Nephron progenitor cell (in vitro differentiated cells): ENCODE results near the gene KRTAP19-4.
"Not testable (repeated sequence)": the region's sequence is repeated elsewhere in the genome, so short reads cannot be mapped to it uniquely, and the experiment has no call there.

ENCODE experiments used
- DNase-seq: peaks from one replicate; pipeline ENCODE4 v3.0.0; 2021
- H3K27ac Mint-ChIP-seq: 2 replicates; pipeline ENCODE4 v1.8.0; 2021; ENCODE audit warnings: mild to moderate bottlenecking, moderate library complexity, mixed read lengths
- H3K27me3 Mint-ChIP-seq: 2 replicates; pipeline ENCODE4 v1.8.0; 2021; ENCODE audit warnings: mild to moderate bottlenecking, low read depth, mixed read lengths; ENCODE audit not compliant: poor library complexity
- H3K36me3 Mint-ChIP-seq: 2 replicates; pipeline ENCODE4 v1.8.0; 2021; ENCODE audit warnings: low read depth, mixed read lengths
- H3K4me1 Mint-ChIP-seq: 2 replicates; pipeline ENCODE4 v1.8.0; 2021; ENCODE audit warnings: mixed read lengths
- H3K4me3 Mint-ChIP-seq: 2 replicates; pipeline ENCODE4 v1.8.0; 2021; ENCODE audit warnings: mild to moderate bottlenecking, moderate library complexity, mixed read lengths
- H3K9me3 Mint-ChIP-seq: 2 replicates; pipeline ENCODE4 v1.8.0; 2021; ENCODE audit warnings: mild to moderate bottlenecking, moderate library complexity, mixed read lengths
- CTCF ChIP-seq: fragments of 200-600 bp; sonication (generic); IDR thresholded peaks from 2 replicates; pipeline ENCODE4 v1.5.0; 2021; ENCODE audit warnings: antibody characterized with exemption

The KRTAP19-4 gene

GRCh38 chr21:30497065-30497464, at the start of gene KRTAP19-4:
KRTAP19-4 (minus strand) TSS chr21:30497165; CDS start chr21:30497110, 55 bp downstream.
- Mint-ChIP-seq H3K27ac (no peak within 1 kb of the TSS), H3K4me3 (no peak within 1 kb of the TSS), H3K9me3 (peaks cover 5% of the 10 kb centered on the region), H3K4me1 (no peaks in the 10 kb centered on the region), H3K36me3 (no peaks in the 10 kb centered on the region), H3K27me3 (no peaks in the 10 kb centered on the region)
- no peak for TF ChIP-seq CTCF
- no peak for DNase-seq

- no peak within 1 kb of the TSS for H3K4me3 Mint-ChIP-seq
- H3K4me1 Mint-ChIP-seq = no peaks in the 10 kb centered on the region
- no peak for TF ChIP-seq CTCF
- no peaks in the 10 kb centered on the region for H3K27me3 Mint-ChIP-seq
- H3K9me3 Mint-ChIP-seq = peaks cover 11% of the 10 kb centered on the region
- DNase-seq = no peak
- H3K27ac Mint-ChIP-seq = no peak within 1 kb of the TSS
- H3K36me3 Mint-ChIP-seq = no peaks in the 10 kb centered on the region
Measured at GRCh38 chr21:30541764-30542163, 44.8 kb upstream of the KRTAP19-4 start, which contains the start of gene KRTAP19-6. KRTAP19-6 (minus strand) TSS chr21:30541864; CDS start chr21:30541833, 31 bp downstream.

- H3K4me1 Mint-ChIP-seq = no peaks in the 10 kb centered on the region
- H3K4me3 Mint-ChIP-seq = no peak overlapping the region
Measured at GRCh38 chr21:30518876-30519275, 21.9 kb upstream of the KRTAP19-4 start.

GRCh38 chr21:30515681-30516080, 18.7 kb upstream of the KRTAP19-4 start:
- H3K36me3 Mint-ChIP-seq = no peaks in the 10 kb centered on the region
- H3K27me3 Mint-ChIP-seq = peaks cover 5% of the 10 kb centered on the region
- H3K4me1 Mint-ChIP-seq = no peaks in the 10 kb centered on the region
- H3K9me3 Mint-ChIP-seq = peaks cover 11% of the 10 kb centered on the region
- no peak overlapping the region for H3K4me3 Mint-ChIP-seq
- H3K27ac Mint-ChIP-seq = no peak overlapping the region
- no peak for TF ChIP-seq CTCF
- DNase-seq = no peak

More at GRCh38 chr21:30518876-30519275, 21.9 kb upstream of the KRTAP19-4 start:
- no peak for DNase-seq
- no peak for TF ChIP-seq CTCF
- H3K27me3 Mint-ChIP-seq = peaks cover 5% of the 10 kb centered on the region
- H3K36me3 Mint-ChIP-seq = no peaks in the 10 kb centered on the region
- H3K27ac Mint-ChIP-seq = no peak overlapping the region
- peaks cover 14% of the 10 kb centered on the region for H3K9me3 Mint-ChIP-seq

GRCh38 chr21:30505621-30506205, 8.7 kb upstream of the KRTAP19-4 start:
- peaks cover 30% of the 10 kb centered on the region for H3K9me3 Mint-ChIP-seq
- not testable (repeated sequence) for H3K36me3 Mint-ChIP-seq, H3K27ac Mint-ChIP-seq, H3K27me3 Mint-ChIP-seq, H3K4me3 Mint-ChIP-seq, DNase-seq, H3K4me1 Mint-ChIP-seq

GRCh38 chr21:30502041-30502440, 5.1 kb upstream of the KRTAP19-4 start, which contains the start of gene KRTAP19-5:
KRTAP19-5 (minus strand) TSS chr21:30502141; CDS start chr21:30502090, 51 bp downstream.
- Mint-ChIP-seq H3K27me3 (peaks cover 2% of the 10 kb centered on the region), H3K27ac (no peak within 1 kb of the TSS), H3K4me3 (no peak within 1 kb of the TSS), H3K4me1 (no peaks in the 10 kb centered on the region), H3K36me3 (no peaks in the 10 kb centered on the region), H3K9me3 (peaks cover 15% of the 10 kb centered on the region)
- no peak for TF ChIP-seq CTCF
- DNase-seq = no peak
